Upper lobe of left lung (tissue), 6 donors: ENCODE results near the gene SPACA9. TPM values are rescaled to one million over a fixed set of nuclear protein-coding genes. Genes with fewer than 3 reads are reported as not detected.

Experiments used
- ATAC-seq, 2 donors: fragments of 200-7000 bp; cut with Tn5 transposase; one replicate each; pipeline ENCODE4 v1.9.1; 2022; ENCODE audit warnings: mild to moderate bottlenecking in 2 of 2, moderate library complexity in 2 of 2; ENCODE audit not compliant: low FRiP score in 2 of 2
- DNase-seq, 2 donors: peaks; one replicate each; pipeline ENCODE4 v3.0.0-alpha.2; 2019 to 2020
- H3K27ac ChIP-seq, 4 donors: fragments of 200-600 bp; sonication (generic); one replicate each; pipeline ENCODE4 v1.5.1; 2016 to 2019
- H3K27me3 ChIP-seq, 4 donors: fragments of 200-600 bp; sonication (generic); one replicate each; pipeline ENCODE4 v1.5.1; 2017 to 2019
- H3K36me3 ChIP-seq, 4 donors: fragments of 200-600 bp; sonication (generic); one replicate each; pipeline ENCODE4 v1.5.1; 2016 to 2019
- H3K4me1 ChIP-seq, 4 donors: fragments of 200-600 bp; sonication (generic); one replicate each; pipeline ENCODE4 v1.5.1; 2018 to 2019
- H3K4me3 ChIP-seq, 4 donors: fragments of 200-600 bp; sonication (generic); one replicate each; pipeline ENCODE4 v1.5.1; 2017 to 2019; ENCODE audit warnings: mild to moderate bottlenecking in 2 of 4, moderate library complexity in 1 of 4
- H3K9me3 ChIP-seq, 4 donors: fragments of 200-600 bp; sonication (generic); one replicate each; pipeline ENCODE4 v1.5.1; 2018 to 2019
- EP300 ChIP-seq, 4 donors: sonication (generic); formaldehyde crosslinking; IDR thresholded peaks; one replicate each; pipeline ENCODE4 v1.5.1; 2017; ENCODE audit warnings: antibody characterized with exemption in 4 of 4, control low read depth in 2 of 4
- POLR2A ChIP-seq, 4 donors: fragments of 450-650 bp; IDR thresholded peaks; one replicate each; pipeline ENCODE4 v1.5.1; 2016 to 2017; ENCODE audit warnings: antibody characterized with exemption in 4 of 4, mild to moderate bottlenecking in 2 of 4
- POLR2AphosphoS5 ChIP-seq, 2 donors: sonication (generic); formaldehyde crosslinking; IDR thresholded peaks; one replicate each; pipeline ENCODE4 v1.5.1; 2017; ENCODE audit warnings: antibody characterized with exemption in 2 of 2
- WGBS, 2 donors: methylation state at CpG; one replicate each; pipeline ENCODE4 v1.1.5; 2017 to 2018; 5-methylcytosine and 5-hydroxymethylcytosine counted together
- total RNA-seq, 6 donors: library from RNA; depleted of rRNA in 4 of 6; stranded (reverse); fragments of >200 nt in 4 of 6; gene quantifications; one replicate each; pipeline versions ENCODE4 v1.1.0 to v1.2.1, GENCODE V29; 2016 to 2021
- TF ChIP-seq, protein P1 (sequence below), 6 experiments: fragments of 450-650 bp in 4 of 6; fragments of 200-600 bp in 2 of 6; sonication (generic) in 2 of 6; IDR thresholded peaks; one replicate each; pipeline ENCODE4 v1.5.1; 2016 to 2019; ENCODE audit warnings: antibody characterized with exemption in 6 of 6
- donor health status: DM: no; HTN: no; CAD: no; lungs with moderate emphysema.
- donor health status: DM: no; HTN: yes; CAD: no; lungs with severe emphysema.

The SPACA9 gene
- total RNA-seq, 6 donors from 2014 or later: 4.4 to 27.1 (median 7.1) TPM

DNA sequence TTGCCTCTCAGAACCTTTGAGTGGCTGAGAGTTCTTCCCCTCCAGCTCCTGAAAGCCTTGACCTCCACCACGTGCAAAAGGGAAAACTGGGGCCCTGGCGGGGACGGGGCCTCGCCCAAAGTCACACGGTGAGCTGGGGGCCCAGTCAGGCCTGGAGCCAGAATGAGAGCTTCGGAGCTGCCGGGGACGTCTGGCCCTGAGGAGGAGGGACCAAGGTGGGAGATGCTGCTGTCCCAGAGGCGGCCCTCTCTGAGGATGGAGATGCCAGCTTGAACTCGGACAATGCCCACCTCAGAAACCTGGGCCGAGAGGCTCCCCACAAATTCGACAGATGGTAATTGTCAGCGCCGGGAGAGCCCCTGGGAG, 1.3 kb upstream of the SPACA9 start:
- H3K27ac ChIP-seq: peak overlapping the region in 2 of 4 donors; percentile 83
- DNase-seq: no peak

DNA sequence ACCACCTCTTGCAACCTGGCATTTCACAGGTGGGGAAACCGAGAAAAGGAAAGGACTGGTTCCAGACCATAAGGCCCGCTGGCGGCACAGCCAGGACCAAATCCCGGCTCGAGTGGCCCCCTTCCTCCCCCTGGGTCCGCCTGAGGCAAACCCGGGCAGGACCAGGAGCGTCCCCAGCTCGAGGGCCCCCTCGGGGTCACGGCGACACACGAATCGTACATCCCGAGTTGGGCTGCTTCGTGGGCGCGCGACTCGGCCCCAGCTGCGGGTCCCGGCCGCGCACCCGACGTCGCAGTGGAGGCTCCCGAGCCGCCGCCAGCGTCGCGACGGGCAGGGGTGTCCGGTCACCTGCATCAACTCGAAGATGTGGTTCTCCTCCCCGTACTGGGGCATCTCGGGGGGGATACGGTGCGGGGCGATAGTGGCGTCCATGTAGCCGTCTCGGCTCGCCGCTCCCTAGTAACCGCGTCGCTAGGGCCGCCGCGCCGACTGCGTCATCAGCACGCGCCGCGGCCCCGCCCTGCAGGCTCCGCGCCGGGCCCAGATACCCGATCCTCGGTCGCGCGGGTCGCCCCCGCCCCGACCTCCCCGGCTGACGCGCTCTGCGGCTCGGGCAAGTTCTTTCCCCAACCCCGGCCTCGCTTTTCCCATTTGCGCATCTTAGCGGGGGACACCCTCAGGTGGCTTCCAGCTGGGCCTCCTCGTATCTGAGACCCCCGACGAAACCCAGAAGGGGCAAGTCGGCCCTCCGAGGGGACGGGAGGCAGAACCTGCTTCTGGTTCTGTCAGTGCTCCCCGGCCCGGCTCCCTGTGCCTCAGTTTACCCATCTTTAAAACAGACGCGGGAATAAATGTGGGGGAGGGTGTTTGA, 639 bp upstream of the SPACA9 start, which contains the start of gene AK8:
TSS of gene AK8 (minus strand) at position 461 of the 871 bp plus-strand sequence. CDS start at position 432, 29 bp downstream.
- DNase-seq: peak; percentile 64 to 97
- Histone ChIP-seq H3K4me1 (peaks cover 6 to 20% (median 10%) of the 10 kb centered on the region in 4 donors), H3K27ac (peak within 1 kb of the TSS; percentile 82 to 85 (median 83)), H3K36me3 (no peaks in the 10 kb centered on the region), H3K4me3 (peak within 1 kb of the TSS; percentile 81 to 87 (median 85)), H3K9me3 (no peaks in the 10 kb centered on the region), H3K27me3 (no peaks in the 10 kb centered on the region)
- WGBS, 2 donors: 1 to 2% methylated on average over 12 to 40 of the region's 89 CpGs
- TF ChIP-seq EP300 (IDR thresholded peaks at IDR 0.05): peak in 1 of 4 donors; percentile 43
- peak in 2 of 4 donors; percentile 41 to 62 for TF ChIP-seq POLR2A (IDR thresholded peaks at IDR 0.05)
- peak; percentile 27 to 71 for TF ChIP-seq POLR2AphosphoS5 (IDR thresholded peaks at IDR 0.05)
- TF ChIP-seq, protein P1, sequence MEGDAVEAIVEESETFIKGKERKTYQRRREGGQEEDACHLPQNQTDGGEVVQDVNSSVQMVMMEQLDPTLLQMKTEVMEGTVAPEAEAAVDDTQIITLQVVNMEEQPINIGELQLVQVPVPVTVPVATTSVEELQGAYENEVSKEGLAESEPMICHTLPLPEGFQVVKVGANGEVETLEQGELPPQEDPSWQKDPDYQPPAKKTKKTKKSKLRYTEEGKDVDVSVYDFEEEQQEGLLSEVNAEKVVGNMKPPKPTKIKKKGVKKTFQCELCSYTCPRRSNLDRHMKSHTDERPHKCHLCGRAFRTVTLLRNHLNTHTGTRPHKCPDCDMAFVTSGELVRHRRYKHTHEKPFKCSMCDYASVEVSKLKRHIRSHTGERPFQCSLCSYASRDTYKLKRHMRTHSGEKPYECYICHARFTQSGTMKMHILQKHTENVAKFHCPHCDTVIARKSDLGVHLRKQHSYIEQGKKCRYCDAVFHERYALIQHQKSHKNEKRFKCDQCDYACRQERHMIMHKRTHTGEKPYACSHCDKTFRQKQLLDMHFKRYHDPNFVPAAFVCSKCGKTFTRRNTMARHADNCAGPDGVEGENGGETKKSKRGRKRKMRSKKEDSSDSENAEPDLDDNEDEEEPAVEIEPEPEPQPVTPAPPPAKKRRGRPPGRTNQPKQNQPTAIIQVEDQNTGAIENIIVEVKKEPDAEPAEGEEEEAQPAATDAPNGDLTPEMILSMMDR (IDR thresholded peaks at IDR 0.05): peak in 1 of 6 experiments; percentile 26
- ATAC-seq: peak; percentile 81 to 97

More for the DNA sequence above, 1.3 kb upstream of the SPACA9 start:
- H3K36me3 ChIP-seq: no peaks in the 10 kb centered on the region
- TF ChIP-seq POLR2AphosphoS5 (IDR thresholded peaks at IDR 0.05) (no peak), EP300 (IDR thresholded peaks at IDR 0.05) (no peak), POLR2A (IDR thresholded peaks at IDR 0.05) (no peak)
- TF ChIP-seq, protein P1 (IDR thresholded peaks at IDR 0.05): no peak
- no peak for ATAC-seq
- peak overlapping the region in 3 of 4 donors; percentile 84 to 87 (median 86) for H3K4me3 ChIP-seq
- H3K27me3 ChIP-seq: no peaks in the 10 kb centered on the region
- H3K4me1 ChIP-seq: peaks cover 6 to 20% (median 10%) of the 10 kb centered on the region in 4 donors
- no peaks in the 10 kb centered on the region for H3K9me3 ChIP-seq
- WGBS, 2 donors: 44 to 52% methylated on average over 5 to 14 of the region's 14 CpGs

DNA sequence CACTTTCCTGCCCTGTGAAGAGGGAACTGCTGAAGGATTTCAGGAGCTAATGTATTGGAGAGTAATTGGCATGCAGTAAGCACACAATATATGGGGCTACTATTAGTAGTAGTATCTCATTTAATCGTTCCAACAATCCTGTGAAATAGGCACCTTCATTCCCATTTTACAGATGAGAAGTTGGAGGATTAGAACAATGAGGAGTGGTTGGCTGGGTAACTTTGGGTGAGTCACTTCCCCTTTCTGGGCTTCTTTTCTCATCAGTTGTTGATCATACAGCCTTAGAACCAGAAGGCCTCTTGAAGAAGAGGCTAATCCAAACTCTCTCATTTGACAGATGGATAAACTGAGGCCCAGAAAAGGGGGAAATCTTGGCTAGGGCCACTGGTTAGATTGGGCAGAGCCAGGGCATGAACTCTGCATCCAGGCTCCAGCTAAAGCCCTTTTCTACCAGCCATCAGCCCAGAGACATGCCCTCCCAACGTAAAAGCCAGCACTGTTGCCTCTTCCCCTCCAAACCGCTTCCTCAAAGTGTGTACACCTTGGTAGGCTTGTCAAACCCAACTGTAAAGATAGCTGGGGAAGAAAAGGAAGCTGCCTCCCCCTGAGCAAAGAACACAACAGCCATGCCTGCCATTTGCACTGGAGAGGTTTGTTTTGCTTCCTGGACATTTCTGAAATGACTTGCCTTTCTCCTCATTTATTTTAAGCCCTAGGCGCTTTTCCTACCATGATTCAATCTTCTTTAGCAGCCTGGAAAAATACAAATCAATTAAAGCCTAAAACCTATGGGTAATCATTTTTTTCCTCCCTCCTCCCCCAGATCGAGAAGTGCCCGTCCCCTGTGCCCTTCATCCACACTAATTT, 992 bp downstream of the SPACA9 start:
- peaks cover 0 to 3% (median 0%) of the 10 kb centered on the region in 4 donors for H3K36me3 ChIP-seq
- DNase-seq (no peak), ATAC-seq (no peak)
- no peaks in the 10 kb centered on the region for H3K27me3 ChIP-seq
- H3K4me1 ChIP-seq: peaks cover 6 to 20% (median 10%) of the 10 kb centered on the region in 4 donors
- no peak overlapping the region for H3K4me3 ChIP-seq
- no peaks in the 10 kb centered on the region for H3K9me3 ChIP-seq
- H3K27ac ChIP-seq: peak overlapping the region in 3 of 4 donors; percentile 83 to 85 (median 83)
- no peak for TF ChIP-seq POLR2AphosphoS5 (IDR thresholded peaks at IDR 0.05)
- no peak for TF ChIP-seq POLR2A (IDR thresholded peaks at IDR 0.05)
- TF ChIP-seq EP300 (IDR thresholded peaks at IDR 0.05): no peak
- TF ChIP-seq, protein P1 (IDR thresholded peaks at IDR 0.05): no peak
- 80 to 85% methylated on average over 6 of the region's 6 CpGs for whole genome bisulfite sequencing, 2 donors

DNA sequence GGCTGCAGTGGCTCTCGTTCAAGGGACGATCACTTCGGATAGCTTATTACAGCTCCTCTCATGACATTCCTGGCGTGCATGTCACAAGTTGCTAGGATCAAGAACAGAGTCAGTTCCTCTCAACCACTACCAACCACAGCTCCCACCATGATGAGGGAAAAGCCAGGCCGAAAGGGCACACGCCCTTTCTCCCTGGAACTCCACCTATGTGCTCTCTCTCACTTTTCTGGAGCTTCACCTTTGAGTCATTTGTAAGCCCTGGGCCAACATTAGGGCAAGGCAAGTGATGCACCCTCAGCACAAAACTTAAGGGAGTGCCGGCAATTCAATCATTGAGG, 1.6 kb downstream of the SPACA9 start:
- no peak for TF ChIP-seq POLR2A (IDR thresholded peaks at IDR 0.05)
- no peak for TF ChIP-seq EP300 (IDR thresholded peaks at IDR 0.05)
- no peak for TF ChIP-seq POLR2AphosphoS5 (IDR thresholded peaks at IDR 0.05)
- TF ChIP-seq, protein P1 (IDR thresholded peaks at IDR 0.05): no peak
- H3K27me3 ChIP-seq: no peaks in the 10 kb centered on the region
- 78 to 86% methylated on average over 7 of the region's 7 CpGs for WGBS, 2 donors
- no peak overlapping the region for H3K27ac ChIP-seq
- no peak for DNase-seq
- H3K4me1 ChIP-seq: peaks cover 6 to 20% (median 10%) of the 10 kb centered on the region in 4 donors
- peaks cover 0 to 4% (median 0%) of the 10 kb centered on the region in 4 donors for H3K36me3 ChIP-seq
- no peak overlapping the region for H3K4me3 ChIP-seq
- no peaks in the 10 kb centered on the region for H3K9me3 ChIP-seq
- no peak for ATAC-seq
